Transverse colon (tissue), 4 donors: ENCODE data around the gene MCUB.

Source experiments
- EP300 ChIP-seq: sonication (generic); formaldehyde crosslinking; IDR thresholded peaks from one replicate; pipeline ENCODE4 v1.6.1; 2017; ENCODE audit warnings: antibody characterized with exemption, low read depth
- POLR2A ChIP-seq: fragments of 450-650 bp; IDR thresholded peaks from one replicate; pipeline ENCODE4 v1.6.1; 2016; ENCODE audit warnings: antibody characterized with exemption, mild to moderate bottlenecking, moderate library complexity
- POLR2AphosphoS5 ChIP-seq, 3 donors: sonication (generic); formaldehyde crosslinking; IDR thresholded peaks; one replicate each; pipeline ENCODE4 v1.6.1; 2016; ENCODE audit warnings: antibody characterized with exemption in 3 of 3
- TF ChIP-seq, protein P1 (sequence below), 5 experiments: fragments of 200-600 bp in 3 of 5; fragments of 450-650 bp in 2 of 5; sonication (generic) in 3 of 5; IDR thresholded peaks; 1 replicate in 2 of 5; 2 replicates in 3 of 5; pipeline ENCODE4 v1.5.1; 2016 to 2017; ENCODE audit warnings: antibody characterized with exemption in 5 of 5, inconsistent platforms in 3 of 5, mild to moderate bottlenecking in 2 of 5, moderate library complexity in 1 of 5

DNA sequence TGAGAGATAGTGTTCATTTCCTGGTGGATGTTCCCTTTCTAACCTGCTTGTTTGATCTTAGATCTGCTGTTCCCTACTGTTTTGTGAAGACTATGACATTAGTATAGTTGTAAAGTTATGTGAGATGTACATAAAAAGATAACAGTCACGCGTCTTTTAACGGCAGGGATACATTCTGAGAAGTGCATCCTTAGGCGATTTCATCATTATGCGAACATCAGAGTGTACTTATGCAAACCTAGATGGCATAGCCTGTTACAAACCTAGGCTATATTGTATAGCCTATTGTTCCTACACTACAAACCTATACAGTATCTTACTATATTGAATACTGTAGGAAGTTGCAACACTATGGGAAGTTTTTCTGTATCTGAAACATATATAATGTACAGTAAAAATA lies 50.4 kb downstream of the MCUB start:
- TF ChIP-seq, protein P1, sequence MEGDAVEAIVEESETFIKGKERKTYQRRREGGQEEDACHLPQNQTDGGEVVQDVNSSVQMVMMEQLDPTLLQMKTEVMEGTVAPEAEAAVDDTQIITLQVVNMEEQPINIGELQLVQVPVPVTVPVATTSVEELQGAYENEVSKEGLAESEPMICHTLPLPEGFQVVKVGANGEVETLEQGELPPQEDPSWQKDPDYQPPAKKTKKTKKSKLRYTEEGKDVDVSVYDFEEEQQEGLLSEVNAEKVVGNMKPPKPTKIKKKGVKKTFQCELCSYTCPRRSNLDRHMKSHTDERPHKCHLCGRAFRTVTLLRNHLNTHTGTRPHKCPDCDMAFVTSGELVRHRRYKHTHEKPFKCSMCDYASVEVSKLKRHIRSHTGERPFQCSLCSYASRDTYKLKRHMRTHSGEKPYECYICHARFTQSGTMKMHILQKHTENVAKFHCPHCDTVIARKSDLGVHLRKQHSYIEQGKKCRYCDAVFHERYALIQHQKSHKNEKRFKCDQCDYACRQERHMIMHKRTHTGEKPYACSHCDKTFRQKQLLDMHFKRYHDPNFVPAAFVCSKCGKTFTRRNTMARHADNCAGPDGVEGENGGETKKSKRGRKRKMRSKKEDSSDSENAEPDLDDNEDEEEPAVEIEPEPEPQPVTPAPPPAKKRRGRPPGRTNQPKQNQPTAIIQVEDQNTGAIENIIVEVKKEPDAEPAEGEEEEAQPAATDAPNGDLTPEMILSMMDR (IDR thresholded peaks at IDR 0.05), result no peak
- TF ChIP-seq POLR2A, result no peak
- no peak for TF ChIP-seq EP300
- no peak for TF ChIP-seq POLR2AphosphoS5 (IDR thresholded peaks at IDR 0.05)
